Testis (tissue), 2 donors: ENCODE results near the gene NFATC3.
A peak's percentile ranks its signal among the peaks of the same experiment; 100 is the strongest.

Experiments used
- POLR2A ChIP-seq: fragments of 450-650 bp; IDR thresholded peaks from one replicate; pipeline ENCODE4 v1.6.1; 2017; ENCODE audit warnings: antibody characterized with exemption, mild to moderate bottlenecking, moderate library complexity
- TF ChIP-seq, protein P1 (sequence below), 3 experiments: fragments of 450-650 bp in 2 of 3; fragments of 200-600 bp in 1 of 3; sonication (generic) in 1 of 3; IDR thresholded peaks; one replicate each; pipeline ENCODE4 v1.5.1; 2016 to 2019; ENCODE audit warnings: antibody characterized with exemption in 3 of 3, mild to moderate bottlenecking in 2 of 3, moderate library complexity in 1 of 3

DNA sequence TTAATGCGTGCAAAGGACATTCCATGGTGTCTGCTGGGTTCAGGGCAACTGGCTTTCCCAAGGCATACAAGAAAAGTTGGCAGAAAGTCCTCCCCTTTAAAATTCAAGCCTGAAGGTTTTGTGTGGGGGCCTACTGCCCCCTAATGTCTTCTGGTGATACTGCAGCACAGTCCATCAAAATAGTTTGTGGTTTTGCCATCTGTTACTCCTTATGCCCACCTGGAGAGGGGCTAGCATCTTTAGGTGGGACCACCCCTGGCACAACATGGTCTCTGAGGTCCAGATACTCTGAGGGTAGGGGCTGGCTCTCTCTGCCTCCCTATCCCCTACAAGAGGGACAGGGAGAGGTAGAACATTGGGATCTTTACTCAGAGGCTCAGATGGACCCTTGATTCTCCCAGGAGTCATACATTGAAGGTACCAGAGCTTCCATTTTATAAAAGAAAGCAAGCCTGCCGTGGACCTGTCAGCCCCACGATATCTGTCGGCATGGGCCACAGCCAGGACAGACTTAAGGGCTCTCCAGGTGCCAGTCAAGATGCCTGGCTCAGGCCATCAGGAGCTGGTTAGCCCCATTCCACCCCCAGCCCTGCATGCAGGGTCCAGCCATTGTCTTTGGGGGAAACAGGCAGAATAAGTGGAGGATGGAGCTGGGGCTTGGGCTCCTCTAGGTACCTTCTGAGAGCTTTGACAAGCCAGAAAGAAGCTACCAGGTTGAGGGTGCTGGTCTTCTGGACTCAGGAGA is 144.4 kb downstream of the NFATC3 start:
- TF ChIP-seq, protein P1, sequence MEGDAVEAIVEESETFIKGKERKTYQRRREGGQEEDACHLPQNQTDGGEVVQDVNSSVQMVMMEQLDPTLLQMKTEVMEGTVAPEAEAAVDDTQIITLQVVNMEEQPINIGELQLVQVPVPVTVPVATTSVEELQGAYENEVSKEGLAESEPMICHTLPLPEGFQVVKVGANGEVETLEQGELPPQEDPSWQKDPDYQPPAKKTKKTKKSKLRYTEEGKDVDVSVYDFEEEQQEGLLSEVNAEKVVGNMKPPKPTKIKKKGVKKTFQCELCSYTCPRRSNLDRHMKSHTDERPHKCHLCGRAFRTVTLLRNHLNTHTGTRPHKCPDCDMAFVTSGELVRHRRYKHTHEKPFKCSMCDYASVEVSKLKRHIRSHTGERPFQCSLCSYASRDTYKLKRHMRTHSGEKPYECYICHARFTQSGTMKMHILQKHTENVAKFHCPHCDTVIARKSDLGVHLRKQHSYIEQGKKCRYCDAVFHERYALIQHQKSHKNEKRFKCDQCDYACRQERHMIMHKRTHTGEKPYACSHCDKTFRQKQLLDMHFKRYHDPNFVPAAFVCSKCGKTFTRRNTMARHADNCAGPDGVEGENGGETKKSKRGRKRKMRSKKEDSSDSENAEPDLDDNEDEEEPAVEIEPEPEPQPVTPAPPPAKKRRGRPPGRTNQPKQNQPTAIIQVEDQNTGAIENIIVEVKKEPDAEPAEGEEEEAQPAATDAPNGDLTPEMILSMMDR (IDR thresholded peaks at IDR 0.05), result peak; percentile 58 to 84 (median 83)
- no peak for TF ChIP-seq POLR2A
